HCT116 (cell line): ENCODE results near the gene WDR74.

Source experiments
- ATF3 ChIP-seq: IDR thresholded peaks from 2 replicates; pipeline ENCODE4 v1.6.1; 2012
- CTCF ChIP-seq, 3 experiments: fragments of 200-600 bp in 1 of 3; sonication (generic) in 1 of 3; IDR thresholded peaks in 2 of 3; conservative IDR thresholded peaks in 1 of 3; 2 replicates each; pipeline ENCODE4 v1.5.1; 2012 to 2017; ENCODE audit warnings: low read depth in 2 of 3, low read length in 2 of 3, antibody characterized with exemption in 1 of 3, borderline replicate concordance in 1 of 3, control low read depth in 1 of 3, mild to moderate bottlenecking in 1 of 3, mixed read lengths in 1 of 3, mixed run types in 1 of 3, moderate library complexity in 1 of 3; ENCODE audit not compliant: insufficient read depth in 1 of 3
- EZH2 ChIP-seq: fragments of 200-600 bp; sonication (generic); IDR thresholded peaks from 2 replicates; pipeline ENCODE4 v1.6.1; 2017; ENCODE audit warnings: antibody characterized with exemption, mixed run types
- EZH2phosphoT487 ChIP-seq: fragments of 200-600 bp; IDR thresholded peaks from 2 replicates; pipeline ENCODE4 v1.6.1; 2018; ENCODE audit warnings: antibody characterized with exemption, borderline replicate concordance
- JUND ChIP-seq: IDR thresholded peaks from 2 replicates; pipeline ENCODE4 v1.6.1; 2012
- POLR2A ChIP-seq: IDR thresholded peaks from 2 replicates; pipeline ENCODE4 v1.7.0; 2011; ENCODE audit warnings: borderline replicate concordance; ENCODE audit not compliant: insufficient read depth, insufficient read length; ENCODE audit errors: extremely low read depth
- POLR2AphosphoS5 ChIP-seq: IDR thresholded peaks from 2 replicates; pipeline ENCODE4 v1.6.1; 2011; ENCODE audit warnings: mild to moderate bottlenecking, low read depth, low read length, moderate library complexity
- RAD21 ChIP-seq: IDR thresholded peaks from 2 replicates; pipeline ENCODE4 v1.6.1; 2012; ENCODE audit warnings: low read depth, mild to moderate bottlenecking
- SIN3A ChIP-seq: IDR thresholded peaks from 2 replicates; pipeline ENCODE4 v1.6.1; 2012; ENCODE audit warnings: low read depth
- TCF7L2 ChIP-seq: IDR thresholded peaks from 2 replicates; pipeline ENCODE4 v1.7.0; 2011; ENCODE audit warnings: borderline replicate concordance, inconsistent platforms; ENCODE audit not compliant: insufficient read depth, insufficient read length; ENCODE audit errors: extremely low read depth
- ZBTB33 ChIP-seq: IDR thresholded peaks from 2 replicates; pipeline ENCODE4 v1.6.1; 2011; ENCODE audit warnings: mild to moderate bottlenecking, low read length, moderate library complexity; ENCODE audit not compliant: insufficient replicate concordance; ENCODE audit errors: extremely low read depth
- ZFX ChIP-seq: fragments of 450-650 bp; IDR thresholded peaks from 2 replicates; pipeline ENCODE4 v1.6.1; 2017

- TF ChIP-seq CTCF (IDR thresholded peaks at IDR 0.05 in 2 of 3, conservative IDR thresholded peaks at IDR 0.05 in 1 of 3; ENCODE audit: borderline replicate concordance in 1 of 3, insufficient read depth in 1 of 3, low read depth in 2 of 3, low read length in 2 of 3) (no peak), POLR2A (no peak), SIN3A (no peak), EZH2phosphoT487 (no peak), ATF3 (no peak), JUND (no peak), POLR2AphosphoS5 (no peak), RAD21 (no peak), TCF7L2 (no peak), EZH2 (no peak), ZBTB33 (no peak), ZFX (no peak)
These were observed 15.7 kb downstream of the WDR74 start for GRCh38 chr11:62823677-62824076.
